ENCODE data around the gene CALD1.

The CALD1 gene

GRCh38 chr7:134943785-134944400, 164.5 kb downstream of the CALD1 start:
- peaks cover 3% of the 10 kb centered on the region for H3K27me3 Mint-ChIP-seq (ENCODE audit: low read depth)
- peaks cover 10% of the 10 kb centered on the region for H3K4me1 Mint-ChIP-seq (ENCODE audit: low read depth)
- no peaks in the 10 kb centered on the region for H3K36me3 Mint-ChIP-seq (ENCODE audit: low read depth)
- no peak overlapping the region for H3K4me3 Mint-ChIP-seq
- H3K9me3 Mint-ChIP-seq = no peaks in the 10 kb centered on the region
- no peak overlapping the region for H3K27ac Mint-ChIP-seq

- H3K36me3 Mint-ChIP-seq (ENCODE audit: low read depth) = no peaks in the 10 kb centered on the region
Observed at GRCh38 chr7:134945691-134946090, 166.3 kb downstream of the CALD1 start.

GRCh38 chr7:134946260-134946659, 166.8 kb downstream of the CALD1 start:
- Mint-ChIP-seq H3K27ac (no peak overlapping the region), H3K9me3 (no peaks in the 10 kb centered on the region), H3K4me1 (ENCODE audit: low read depth) (peaks cover 10% of the 10 kb centered on the region), H3K4me3 (no peak overlapping the region), H3K27me3 (ENCODE audit: low read depth) (peaks cover 3% of the 10 kb centered on the region), H3K36me3 (ENCODE audit: low read depth) (no peaks in the 10 kb centered on the region)

More at GRCh38 chr7:134945691-134946090, 166.3 kb downstream of the CALD1 start:
- H3K4me1 Mint-ChIP-seq (ENCODE audit: low read depth) = peaks cover 10% of the 10 kb centered on the region
- no peak overlapping the region for H3K27ac Mint-ChIP-seq
- peaks cover 3% of the 10 kb centered on the region for H3K27me3 Mint-ChIP-seq (ENCODE audit: low read depth)
- no peak overlapping the region for H3K4me3 Mint-ChIP-seq
- H3K9me3 Mint-ChIP-seq = no peaks in the 10 kb centered on the region

- H3K9me3 Mint-ChIP-seq = no peaks in the 10 kb centered on the region
- no peak overlapping the region for H3K4me3 Mint-ChIP-seq
- H3K36me3 Mint-ChIP-seq (ENCODE audit: low read depth) = no peaks in the 10 kb centered on the region
- H3K4me1 Mint-ChIP-seq (ENCODE audit: low read depth) = peaks cover 10% of the 10 kb centered on the region
- no peak overlapping the region for H3K27ac Mint-ChIP-seq
- H3K27me3 Mint-ChIP-seq (ENCODE audit: low read depth) = peaks cover 3% of the 10 kb centered on the region
Observed at GRCh38 chr7:134947329-134947728, 167.9 kb downstream of the CALD1 start.

- Mint-ChIP-seq H3K4me3 (no peak overlapping the region), H3K27me3 (ENCODE audit: low read depth) (peaks cover 2% of the 10 kb centered on the region), H3K9me3 (no peaks in the 10 kb centered on the region), H3K36me3 (ENCODE audit: low read depth) (no peaks in the 10 kb centered on the region), H3K27ac (no peak overlapping the region), H3K4me1 (ENCODE audit: low read depth) (peaks cover 10% of the 10 kb centered on the region)
Observed at GRCh38 chr7:134947831-134948230, 168.4 kb downstream of the CALD1 start.

GRCh38 chr7:134948246-134948645, 168.8 kb downstream of the CALD1 start:
- Mint-ChIP-seq H3K27me3 (ENCODE audit: low read depth) (no peaks in the 10 kb centered on the region), H3K36me3 (ENCODE audit: low read depth) (no peaks in the 10 kb centered on the region), H3K9me3 (no peaks in the 10 kb centered on the region), H3K27ac (no peak overlapping the region), H3K4me3 (no peak overlapping the region), H3K4me1 (ENCODE audit: low read depth) (peaks cover 10% of the 10 kb centered on the region)

- Mint-ChIP-seq H3K4me3 (no peak overlapping the region), H3K36me3 (ENCODE audit: low read depth) (no peaks in the 10 kb centered on the region), H3K27ac (no peak overlapping the region), H3K4me1 (ENCODE audit: low read depth) (peaks cover 10% of the 10 kb centered on the region), H3K9me3 (no peaks in the 10 kb centered on the region), H3K27me3 (ENCODE audit: low read depth) (no peaks in the 10 kb centered on the region)
Observed at GRCh38 chr7:134948736-134949135, 169.3 kb downstream of the CALD1 start.

- no peak overlapping the region for H3K27ac Mint-ChIP-seq
- H3K4me3 Mint-ChIP-seq = no peak overlapping the region
- peaks cover 10% of the 10 kb centered on the region for H3K4me1 Mint-ChIP-seq (ENCODE audit: low read depth)
- H3K36me3 Mint-ChIP-seq (ENCODE audit: low read depth) = no peaks in the 10 kb centered on the region
- H3K27me3 Mint-ChIP-seq (ENCODE audit: low read depth) = no peaks in the 10 kb centered on the region
- H3K9me3 Mint-ChIP-seq = no peaks in the 10 kb centered on the region
Observed at GRCh38 chr7:134949171-134949570, 169.7 kb downstream of the CALD1 start.

- H3K4me1 Mint-ChIP-seq (ENCODE audit: low read depth) = peaks cover 4% of the 10 kb centered on the region
- no peak overlapping the region for H3K27ac Mint-ChIP-seq
- H3K27me3 Mint-ChIP-seq (ENCODE audit: low read depth) = no peaks in the 10 kb centered on the region
- H3K9me3 Mint-ChIP-seq = no peaks in the 10 kb centered on the region
- H3K36me3 Mint-ChIP-seq (ENCODE audit: low read depth) = no peaks in the 10 kb centered on the region
- H3K4me3 Mint-ChIP-seq = no peak overlapping the region
Observed at GRCh38 chr7:134954197-134955082, 175.0 kb downstream of the CALD1 start.

- Mint-ChIP-seq H3K36me3 (ENCODE audit: low read depth) (no peaks in the 10 kb centered on the region), H3K27ac (no peak overlapping the region), H3K9me3 (no peaks in the 10 kb centered on the region), H3K4me3 (no peak overlapping the region), H3K4me1 (ENCODE audit: low read depth) (peaks cover 4% of the 10 kb centered on the region), H3K27me3 (ENCODE audit: low read depth) (no peaks in the 10 kb centered on the region)
Observed at GRCh38 chr7:134957005-134957404, 177.6 kb downstream of the CALD1 start.

GRCh38 chr7:134959810-134960209, 180.4 kb downstream of the CALD1 start:
- Mint-ChIP-seq H3K4me3 (no peak overlapping the region), H3K4me1 (ENCODE audit: low read depth) (no peaks in the 10 kb centered on the region), H3K27me3 (ENCODE audit: low read depth) (peaks cover 16% of the 10 kb centered on the region), H3K27ac (no peak overlapping the region), H3K36me3 (ENCODE audit: low read depth) (no peaks in the 10 kb centered on the region), H3K9me3 (no peaks in the 10 kb centered on the region)

- Mint-ChIP-seq H3K4me3 (no peak overlapping the region), H3K4me1 (ENCODE audit: low read depth) (no peaks in the 10 kb centered on the region), H3K27me3 (ENCODE audit: low read depth) (peaks cover 16% of the 10 kb centered on the region), H3K36me3 (ENCODE audit: low read depth) (no peaks in the 10 kb centered on the region), H3K9me3 (no peaks in the 10 kb centered on the region), H3K27ac (no peak overlapping the region)
Observed at GRCh38 chr7:134962270-134962780, 182.9 kb downstream of the CALD1 start.

- Mint-ChIP-seq H3K9me3 (no peaks in the 10 kb centered on the region), H3K4me3 (no peak overlapping the region), H3K27ac (no peak overlapping the region), H3K4me1 (ENCODE audit: low read depth) (no peaks in the 10 kb centered on the region), H3K27me3 (ENCODE audit: low read depth) (peaks cover 16% of the 10 kb centered on the region), H3K36me3 (ENCODE audit: low read depth) (no peaks in the 10 kb centered on the region)
Observed at GRCh38 chr7:134963036-134963435, 183.6 kb downstream of the CALD1 start.

- no peak overlapping the region for H3K27ac Mint-ChIP-seq
- no peaks in the 10 kb centered on the region for H3K9me3 Mint-ChIP-seq
- peaks cover 26% of the 10 kb centered on the region for H3K27me3 Mint-ChIP-seq (ENCODE audit: low read depth)
- H3K4me3 Mint-ChIP-seq = no peak overlapping the region
- no peaks in the 10 kb centered on the region for H3K36me3 Mint-ChIP-seq (ENCODE audit: low read depth)
- no peaks in the 10 kb centered on the region for H3K4me1 Mint-ChIP-seq (ENCODE audit: low read depth)
Observed at GRCh38 chr7:134966691-134967090, 187.3 kb downstream of the CALD1 start.

- no peaks in the 10 kb centered on the region for H3K9me3 Mint-ChIP-seq
- no peaks in the 10 kb centered on the region for H3K4me1 Mint-ChIP-seq (ENCODE audit: low read depth)
Observed at GRCh38 chr7:134968110-134968509, 188.7 kb downstream of the CALD1 start.

More at GRCh38 chr7:134968110-134968509, 188.7 kb downstream of the CALD1 start:
- H3K27me3 Mint-ChIP-seq (ENCODE audit: low read depth) = peaks cover 20% of the 10 kb centered on the region
- no peaks in the 10 kb centered on the region for H3K36me3 Mint-ChIP-seq (ENCODE audit: low read depth)
- H3K4me3 Mint-ChIP-seq = no peak overlapping the region
- no peak overlapping the region for H3K27ac Mint-ChIP-seq
